Mammary microvascular endothelial cell (primary cell): ENCODE data around the gene FNDC1. TPM values are rescaled to one million over a fixed set of nuclear protein-coding genes. Genes with fewer than 3 reads are reported as not detected.

Source experiments
- total RNA-seq: library from RNA; depleted of rRNA; stranded (reverse); fragments of >200 nt; gene quantifications from 2 replicates; pipeline ENCODE4 v1.2.3, GENCODE V29; 2015

FNDC1 gene
- not detected in 2 replicates for total RNA-seq

GRCh38 chr6:159169193-159169555 lies at the start of gene FNDC1:
Gene FNDC1, plus strand, starts transcription at chr6:159169400. Its CDS starts 197 bp downstream, at chr6:159169597.

Other genes with a start within 250 kb of the FNDC1 start
- gene RSPH3, start 169.2 kb upstream of the FNDC1 start, total RNA-seq: 3.1 and 3.6 TPM in 2 replicates
- 0.07 TPM in 1 of 2 replicates, not detected in the other for gene TAGAP, start 124.4 kb upstream of the FNDC1 start, total RNA-seq